ENCODE results near the gene ZBTB11.
"Not testable (repeated sequence)": the region's sequence is repeated elsewhere in the genome, so short reads cannot be mapped to it uniquely, and the experiment has no call there.

Gene ZBTB11

GRCh38 chr3:101643861-101644613 lies 32.9 kb downstream of the ZBTB11 start:
- DNase-seq (ENCODE audit: low read depth in 3 of 3, low spot score in 1 of 3), result no peak

GRCh38 chr3:101643009-101643844 lies 33.7 kb downstream of the ZBTB11 start:
- no peak for DNase-seq (ENCODE audit: low read depth in 3 of 3, low spot score in 1 of 3)

- DNase-seq (ENCODE audit: low read depth in 3 of 3, low spot score in 1 of 3), result no peak
Measured at GRCh38 chr3:101642441-101642840, 34.5 kb downstream of the ZBTB11 start.

- not testable (repeated sequence) for DNase-seq (ENCODE audit: low read depth in 3 of 3, low spot score in 1 of 3)
Measured at GRCh38 chr3:101641397-101642115, 35.4 kb downstream of the ZBTB11 start.

- no peak for DNase-seq (ENCODE audit: low read depth in 3 of 3, low spot score in 1 of 3)
Measured at GRCh38 chr3:101640256-101640655, 36.7 kb downstream of the ZBTB11 start.

GRCh38 chr3:101639280-101639963 lies 37.5 kb downstream of the ZBTB11 start:
- no peak for DNase-seq (ENCODE audit: low read depth in 3 of 3, low spot score in 1 of 3)

GRCh38 chr3:101638261-101638745 lies 38.6 kb downstream of the ZBTB11 start:
- DNase-seq (ENCODE audit: low read depth in 3 of 3, low spot score in 1 of 3), result no peak

GRCh38 chr3:101637451-101637850 lies 39.5 kb downstream of the ZBTB11 start:
- DNase-seq (ENCODE audit: low read depth in 3 of 3, low spot score in 1 of 3), result no peak

GRCh38 chr3:101635954-101636798 lies 40.8 kb downstream of the ZBTB11 start:
- DNase-seq (ENCODE audit: low read depth in 3 of 3, low spot score in 1 of 3), result peak; percentile 29 to 42 (median 34)

GRCh38 chr3:101635345-101635744 lies 41.6 kb downstream of the ZBTB11 start:
- no peak for DNase-seq (ENCODE audit: low read depth in 3 of 3, low spot score in 1 of 3)

GRCh38 chr3:101634591-101635196 lies 42.2 kb downstream of the ZBTB11 start:
- no peak for DNase-seq (ENCODE audit: low read depth in 3 of 3, low spot score in 1 of 3)

GRCh38 chr3:101633186-101633585 lies 43.7 kb downstream of the ZBTB11 start:
- no peak for DNase-seq (ENCODE audit: low read depth in 3 of 3, low spot score in 1 of 3)

- no peak for DNase-seq (ENCODE audit: low read depth in 3 of 3, low spot score in 1 of 3)
Measured at GRCh38 chr3:101632586-101632985, 44.3 kb downstream of the ZBTB11 start.

GRCh38 chr3:101631959-101632358 lies 45.0 kb downstream of the ZBTB11 start:
- DNase-seq (ENCODE audit: low read depth in 3 of 3, low spot score in 1 of 3), result not testable (repeated sequence)

GRCh38 chr3:101631098-101631796 lies 45.7 kb downstream of the ZBTB11 start:
- DNase-seq (ENCODE audit: low read depth in 3 of 3, low spot score in 1 of 3), result no peak

- DNase-seq (ENCODE audit: low read depth in 3 of 3, low spot score in 1 of 3), result no peak
Measured at GRCh38 chr3:101629219-101629618, 47.7 kb downstream of the ZBTB11 start.

GRCh38 chr3:101625879-101626278 lies 51.1 kb downstream of the ZBTB11 start:
- no peak for DNase-seq (ENCODE audit: low read depth in 3 of 3, low spot score in 1 of 3)

- no peak for DNase-seq (ENCODE audit: low read depth in 3 of 3, low spot score in 1 of 3)
Measured at GRCh38 chr3:101624857-101625256, 52.1 kb downstream of the ZBTB11 start.

GRCh38 chr3:101623656-101624055 lies 53.3 kb downstream of the ZBTB11 start:
- DNase-seq (ENCODE audit: low read depth in 3 of 3, low spot score in 1 of 3), result no peak

All from stimulated activated CD4-positive, alpha-beta T cell treated with anti-CD3 and anti-CD28 coated beads, TNF-alpha, amount 100 ng/mL, for 1 hour (primary cell).